Measurements from ENCODE around the gene ZNF844. TPM values are rescaled to one million over a fixed set of nuclear protein-coding genes. Genes with fewer than 3 reads are reported as not detected.

The ZNF844 gene
- total and polyA plus RNA-seq, 2 experiments from 2014 or later, result 1.7 to 4.2 TPM

- no peak for DNase-seq
Observed at GRCh38 chr19:12085074-12085818, 20.7 kb downstream of the ZNF844 start.

GRCh38 chr19:12090807-12091206 is 26.3 kb downstream of the ZNF844 start:
- H3K27me3 ChIP-seq (replicated peaks; ENCODE audit: insufficient read depth), result no peaks in the 10 kb centered on the region
- peaks cover 5% of the 10 kb centered on the region; the same call in 1 of the 2 replicates for H3K4me1 ChIP-seq (ENCODE audit: insufficient read depth)
- in situ Hi-C loops (cut with MboI), result no loop called here
- no peak overlapping the region for H3K9ac ChIP-seq
- H3K27ac ChIP-seq, result no peak overlapping the region
- H3K4me2 ChIP-seq (ENCODE audit: unreplicated experiment), result no peak overlapping the region
- H2AFZ ChIP-seq, result no peak overlapping the region; the same call in 1 of the 2 replicates
- H3K36me3 ChIP-seq (ENCODE audit: low read depth), result no peaks in the 10 kb centered on the region
- H3F3A ChIP-seq (ENCODE audit: insufficient read depth), result peaks cover 6% of the 10 kb centered on the region; the same call in 1 of the 2 replicates
- peaks cover 23% of the 10 kb centered on the region for H3K79me2 ChIP-seq (ENCODE audit: insufficient read depth)
- 48 to 56% methylated on average over 4 to 5 of the region's 5 CpGs for WGBS, 2 experiments (ENCODE audit: low coverage in 1 of 2, low lambda C conversion rate in 2 of 2, missing lambda C conversion rate in 2 of 2)
- no peak overlapping the region for H3K4me3 ChIP-seq
- TF ChIP-seq EZH2phosphoT487 (IDR thresholded peaks at IDR 0.05; ENCODE audit: insufficient read depth, low read depth), result no peak
- no peak for TF ChIP-seq EZH2 (IDR thresholded peaks at IDR 0.05; ENCODE audit: insufficient read depth, poor library complexity, severe bottlenecking)
- H3K9me2 ChIP-seq (ENCODE audit: insufficient read depth), result no peaks in the 10 kb centered on the region
- H4K20me1 ChIP-seq (ENCODE audit: insufficient read depth), result no peaks in the 10 kb centered on the region
- no peaks in the 10 kb centered on the region for H3K9me3 ChIP-seq (ENCODE audit: low read depth)
- DNase-seq, result peak; percentile 78

More at GRCh38 chr19:12085074-12085818, 20.7 kb downstream of the ZNF844 start:
- H3K4me2 ChIP-seq (ENCODE audit: unreplicated experiment), result no peak overlapping the region
- H3K79me2 ChIP-seq (ENCODE audit: insufficient read depth), result no peaks in the 10 kb centered on the region
- no peak overlapping the region for H3K9ac ChIP-seq
- 98% methylated on average over 5 of the region's 5 CpGs for WGBS, 2 experiments (ENCODE audit: low coverage in 1 of 2, low lambda C conversion rate in 2 of 2, missing lambda C conversion rate in 2 of 2)
- H3K4me1 ChIP-seq (ENCODE audit: insufficient read depth), result no peaks in the 10 kb centered on the region
- no peak overlapping the region for H3K27ac ChIP-seq
- H2AFZ ChIP-seq, result no peak overlapping the region
- H3K36me3 ChIP-seq (ENCODE audit: low read depth), result no peaks in the 10 kb centered on the region; the same call in 1 of the 2 replicates
- no peaks in the 10 kb centered on the region for H3K9me2 ChIP-seq (ENCODE audit: insufficient read depth)
- no peaks in the 10 kb centered on the region for H4K20me1 ChIP-seq (ENCODE audit: insufficient read depth)
- TF ChIP-seq EZH2 (IDR thresholded peaks at IDR 0.05; ENCODE audit: insufficient read depth, poor library complexity, severe bottlenecking) (no peak), EZH2phosphoT487 (IDR thresholded peaks at IDR 0.05; ENCODE audit: insufficient read depth, low read depth) (no peak)
- no peaks in the 10 kb centered on the region for H3F3A ChIP-seq (ENCODE audit: insufficient read depth)
- in situ Hi-C loops (cut with MboI), result no loop called here
- H3K9me3 ChIP-seq (ENCODE audit: low read depth), result no peaks in the 10 kb centered on the region
- no peaks in the 10 kb centered on the region for H3K27me3 ChIP-seq (replicated peaks; ENCODE audit: insufficient read depth)
- no peak overlapping the region for H3K4me3 ChIP-seq

- Histone ChIP-seq H3K36me3 (ENCODE audit: low read depth) (no peaks in the 10 kb centered on the region), H3K4me1 (ENCODE audit: insufficient read depth) (peaks cover 5% of the 10 kb centered on the region; the same call in 1 of the 2 replicates), H3K9me2 (ENCODE audit: insufficient read depth) (no peaks in the 10 kb centered on the region), H3K9me3 (ENCODE audit: low read depth) (no peaks in the 10 kb centered on the region), H3F3A (ENCODE audit: insufficient read depth) (peaks cover 9% of the 10 kb centered on the region; the same call in 1 of the 2 replicates), H4K20me1 (ENCODE audit: insufficient read depth) (no peaks in the 10 kb centered on the region), H3K27ac (peak overlapping the region; percentile 81), H3K79me2 (ENCODE audit: insufficient read depth) (peaks cover 38% of the 10 kb centered on the region), H3K27me3 (replicated peaks; ENCODE audit: insufficient read depth) (no peaks in the 10 kb centered on the region), H3K9ac (peak overlapping the region; percentile 91), H2AFZ (peak overlapping the region; percentile 96), H3K4me2 (ENCODE audit: unreplicated experiment) (peak overlapping the region; percentile 72), H3K4me3 (peak overlapping the region; percentile 86)
- WGBS, 2 experiments (ENCODE audit: low coverage in 1 of 2, low lambda C conversion rate in 2 of 2, missing lambda C conversion rate in 2 of 2), result 1 to 2% methylated on average over 48 to 53 of the region's 53 CpGs
- peak; percentile 94 for DNase-seq
- TF ChIP-seq EZH2phosphoT487 (IDR thresholded peaks at IDR 0.05; ENCODE audit: insufficient read depth, low read depth) (no peak), EZH2 (IDR thresholded peaks at IDR 0.05; ENCODE audit: insufficient read depth, poor library complexity, severe bottlenecking) (no peak)
- in situ Hi-C loops (cut with MboI), result no loop called here
Observed at GRCh38 chr19:12092065-12092867, 27.7 kb downstream of the ZNF844 start.

DNA sequence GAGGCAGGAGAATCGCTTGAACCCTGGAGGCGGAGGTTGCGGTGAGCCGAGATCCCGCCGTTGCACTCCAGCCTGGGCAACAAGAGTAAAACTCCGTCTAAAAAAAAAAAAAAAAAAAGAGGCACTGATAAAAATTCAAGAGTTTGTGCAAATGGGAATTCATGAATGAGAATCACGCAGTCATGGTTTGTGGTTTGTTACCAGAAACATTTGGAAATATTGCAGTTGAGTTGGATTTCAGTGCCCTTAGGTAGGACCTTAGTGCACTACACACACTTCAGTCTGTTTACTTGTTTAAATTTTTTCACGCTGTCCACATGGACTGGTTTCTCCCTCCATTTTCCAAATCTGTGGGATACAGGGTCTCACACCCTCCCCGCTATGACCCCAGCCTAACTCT is 28.4 kb downstream of the ZNF844 start:
- H3K9ac ChIP-seq, result peak overlapping the region; percentile 91
- no peaks in the 10 kb centered on the region for H3K36me3 ChIP-seq (ENCODE audit: low read depth)
- H3K9me3 ChIP-seq (ENCODE audit: low read depth), result no peaks in the 10 kb centered on the region
- H3F3A ChIP-seq (ENCODE audit: insufficient read depth), result peaks cover 9% of the 10 kb centered on the region; the same call in 1 of the 2 replicates
- peaks cover 43% of the 10 kb centered on the region for H3K79me2 ChIP-seq (ENCODE audit: insufficient read depth)
- H3K4me1 ChIP-seq (ENCODE audit: insufficient read depth), result peaks cover 5% of the 10 kb centered on the region; the same call in 1 of the 2 replicates
- in situ Hi-C loops (cut with MboI), result no loop called here
- peak; percentile 50 for DNase-seq
- H4K20me1 ChIP-seq (ENCODE audit: insufficient read depth), result no peaks in the 10 kb centered on the region
- peak overlapping the region; percentile 86 for H3K4me3 ChIP-seq
- peak overlapping the region; percentile 72 for H3K4me2 ChIP-seq (ENCODE audit: unreplicated experiment)
- TF ChIP-seq EZH2 (IDR thresholded peaks at IDR 0.05; ENCODE audit: insufficient read depth, poor library complexity, severe bottlenecking) (no peak), EZH2phosphoT487 (IDR thresholded peaks at IDR 0.05; ENCODE audit: insufficient read depth, low read depth) (no peak)
- H3K9me2 ChIP-seq (ENCODE audit: insufficient read depth), result no peaks in the 10 kb centered on the region
- no peaks in the 10 kb centered on the region for H3K27me3 ChIP-seq (replicated peaks; ENCODE audit: insufficient read depth)
- peak overlapping the region; percentile 81 for H3K27ac ChIP-seq
- 28 to 29% methylated on average over 10 of the region's 10 CpGs for WGBS, 2 experiments (ENCODE audit: low coverage in 1 of 2, low lambda C conversion rate in 2 of 2, missing lambda C conversion rate in 2 of 2)
- H2AFZ ChIP-seq, result peak overlapping the region; percentile 96

Measured in GM23248 (cell line).